HUDEP-2 (cell line): Measurements from ENCODE around the gene DCTD.
A peak's percentile ranks its signal among the peaks of the same experiment; 100 is the strongest.

Source experiments
- DNase-seq, 76 experiments: peaks; one replicate each; lab custom pipeline; 2025; ENCODE audit not compliant: unreplicated experiment in 76 of 76; lab: John Stamatoyannopoulos, UW

DCTD gene

GRCh38 chr4:182875453-182876405 is 41.5 kb downstream of the DCTD start:
- no peak for DNase-seq

- DNase-seq: no peak
These were observed 42.3 kb downstream of the DCTD start for GRCh38 chr4:182874797-182875345.

DNA sequence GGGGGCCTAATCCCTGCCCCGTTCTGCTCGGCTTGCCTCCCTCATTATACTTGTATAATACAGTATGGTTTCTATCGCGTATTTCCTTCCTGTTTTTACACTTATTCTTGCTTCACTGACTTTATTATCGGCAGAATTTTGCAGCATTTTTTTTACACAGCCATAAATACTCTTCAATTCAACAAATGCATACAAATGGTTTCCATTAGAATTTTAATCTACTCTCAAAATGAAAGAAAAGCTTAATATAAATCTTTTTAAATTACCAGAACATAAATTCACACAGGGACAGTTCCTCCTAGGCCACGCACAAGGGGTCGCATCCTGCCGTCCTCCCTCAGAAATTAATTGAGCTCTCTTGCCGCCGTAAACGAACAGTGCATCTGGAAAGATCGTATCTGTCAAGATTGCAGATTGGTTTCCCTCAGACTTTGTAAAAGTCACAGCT is 42.9 kb downstream of the DCTD start:
- no peak for DNase-seq

DNA sequence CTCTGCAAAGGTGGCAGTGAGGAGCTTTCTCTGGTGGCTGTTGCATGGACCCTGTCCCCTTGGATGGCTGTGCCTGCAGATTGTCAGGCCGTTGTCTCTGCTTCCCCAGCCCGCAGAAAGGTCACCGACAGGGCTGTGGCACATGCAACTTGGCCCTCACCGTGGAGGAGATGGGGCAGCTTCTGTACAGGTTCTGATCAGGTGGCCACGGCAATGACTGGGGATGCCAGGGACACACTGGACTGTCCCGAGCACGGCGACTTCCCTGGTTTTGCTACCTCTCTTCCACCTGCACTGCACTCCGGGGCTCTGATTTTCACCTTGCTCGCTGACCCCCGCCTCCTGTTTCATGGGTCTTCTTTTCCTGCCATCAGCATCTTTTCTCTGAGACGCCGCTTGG is 43.5 kb downstream of the DCTD start:
- no peak for DNase-seq

DNA sequence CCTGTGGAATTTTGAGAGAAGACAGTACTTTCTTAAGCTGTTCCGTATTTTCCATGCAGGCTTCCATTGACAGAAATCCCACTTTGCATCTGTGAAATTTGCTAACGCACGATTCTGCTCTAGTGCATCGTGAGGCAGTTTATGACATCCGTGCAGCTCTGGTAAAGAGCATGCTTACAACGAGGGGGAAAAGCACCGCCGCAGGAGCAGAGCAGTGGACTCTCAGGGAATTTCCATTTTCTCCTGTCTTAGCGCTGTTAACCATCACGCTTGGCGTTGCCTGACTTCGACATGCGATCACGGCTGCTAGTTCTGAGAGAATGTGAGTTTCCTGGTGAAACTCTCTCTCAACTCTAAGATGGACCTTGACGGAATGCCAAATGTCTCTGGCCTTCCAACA is 43.9 kb downstream of the DCTD start:
- DNase-seq: no peak

- no peak for DNase-seq
These were observed 44.3 kb downstream of the DCTD start for GRCh38 chr4:182872886-182873285.

- DNase-seq: no peak
These were observed 45.6 kb downstream of the DCTD start for GRCh38 chr4:182871616-182872015.

DNA sequence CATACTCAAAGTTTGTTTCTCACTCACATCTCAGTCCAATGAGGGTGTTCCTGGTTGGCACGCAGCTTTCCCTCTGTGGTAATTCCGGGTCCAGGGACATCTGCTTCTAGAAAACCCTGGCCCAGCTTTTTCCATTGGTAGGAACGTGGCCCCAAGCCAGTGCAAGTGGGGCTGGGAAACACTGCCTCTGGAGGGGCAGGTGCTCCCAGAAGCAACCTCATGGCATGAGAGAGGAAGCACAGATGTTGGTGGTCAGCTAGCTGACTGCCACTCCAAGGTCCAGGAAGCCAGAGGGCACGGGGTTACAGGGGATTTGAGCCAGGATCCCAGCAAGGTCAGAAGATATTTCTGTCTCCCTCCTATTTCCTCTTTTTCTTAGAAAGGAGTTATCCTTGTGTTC is 47.5 kb downstream of the DCTD start:
- no peak for DNase-seq

DNA sequence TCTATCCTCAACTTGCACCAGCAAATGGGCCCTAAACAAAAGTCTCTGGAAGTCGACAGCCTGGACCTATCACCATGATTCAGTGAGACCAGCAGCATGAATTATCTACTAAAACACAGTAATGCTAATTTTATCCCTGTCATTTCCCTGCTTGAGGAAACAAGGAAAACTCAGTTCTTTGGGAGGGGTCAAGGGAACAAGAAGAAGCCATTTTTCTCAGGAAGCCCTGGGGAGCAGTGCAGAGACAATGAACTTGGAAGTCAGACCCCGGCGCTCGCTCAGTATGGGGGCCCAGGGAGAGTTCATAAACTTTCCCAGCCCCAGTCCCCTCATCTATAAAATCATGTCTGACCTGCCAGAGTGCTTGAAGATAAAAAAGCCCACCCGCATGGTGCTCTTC is 50.4 kb downstream of the DCTD start:
- no peak for DNase-seq

DNA sequence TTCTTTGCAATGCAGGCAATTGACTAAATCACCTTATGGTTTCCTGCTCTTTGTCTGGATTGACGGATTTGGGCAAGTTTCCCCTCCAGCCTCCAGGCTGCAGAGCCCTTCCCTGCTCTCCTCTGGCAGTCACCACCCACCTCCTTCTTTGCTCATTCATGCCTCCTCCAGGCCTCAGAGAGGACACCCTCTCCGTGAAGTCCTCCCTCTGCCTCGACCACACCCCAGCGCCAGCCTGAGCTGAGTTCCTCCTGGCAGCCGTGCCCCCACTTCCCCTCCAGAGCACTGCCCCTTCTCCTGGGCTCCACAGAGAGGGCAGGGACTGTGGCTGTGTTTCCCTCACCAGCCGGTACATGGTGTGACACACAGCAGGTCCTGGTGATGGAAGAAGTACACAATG is 53.7 kb downstream of the DCTD start:
- DNase-seq: peak in 1 of 76 experiments; percentile 3

- no peak for DNase-seq
These were observed 54.3 kb downstream of the DCTD start for GRCh38 chr4:182862921-182863320.

GRCh38 chr4:182862141-182862875 is 54.9 kb downstream of the DCTD start:
- no peak for DNase-seq

GRCh38 chr4:182861346-182861745 is 55.8 kb downstream of the DCTD start:
- DNase-seq: no peak

GRCh38 chr4:182859730-182860129 is 57.5 kb downstream of the DCTD start:
- DNase-seq: no peak

- DNase-seq: no peak
These were observed 58.5 kb downstream of the DCTD start for GRCh38 chr4:182858711-182859110.

- DNase-seq: no peak
These were observed 60.3 kb downstream of the DCTD start for GRCh38 chr4:182856862-182857261.

DNA sequence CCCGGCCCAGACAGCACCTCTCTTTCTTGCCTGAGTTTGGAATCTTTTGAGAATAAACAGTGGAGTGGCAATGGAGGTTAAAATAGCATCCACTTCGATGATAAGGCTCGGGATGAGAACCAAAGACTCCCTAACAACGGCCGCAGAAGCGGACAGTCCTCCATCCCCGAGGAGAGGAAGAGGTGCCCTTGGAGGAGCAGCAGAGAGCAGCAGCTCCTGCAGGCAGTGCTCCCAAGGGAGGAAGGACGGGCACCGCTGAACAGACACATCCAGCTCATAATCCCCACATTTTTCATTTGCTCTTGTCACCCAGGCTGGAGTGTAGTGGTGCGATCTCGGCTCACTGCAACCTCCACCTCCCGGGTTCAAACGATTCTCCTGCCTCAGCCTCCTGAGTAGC is 61.3 kb downstream of the DCTD start:
- DNase-seq: no peak

- no peak for DNase-seq
These were observed 61.9 kb downstream of the DCTD start for GRCh38 chr4:182855312-182855711.

- DNase-seq: peak in 1 of 76 experiments; percentile 1
These were observed 62.7 kb downstream of the DCTD start for GRCh38 chr4:182854466-182854865.

- no peak for DNase-seq
These were observed 63.4 kb downstream of the DCTD start for GRCh38 chr4:182853731-182854330.

DNA sequence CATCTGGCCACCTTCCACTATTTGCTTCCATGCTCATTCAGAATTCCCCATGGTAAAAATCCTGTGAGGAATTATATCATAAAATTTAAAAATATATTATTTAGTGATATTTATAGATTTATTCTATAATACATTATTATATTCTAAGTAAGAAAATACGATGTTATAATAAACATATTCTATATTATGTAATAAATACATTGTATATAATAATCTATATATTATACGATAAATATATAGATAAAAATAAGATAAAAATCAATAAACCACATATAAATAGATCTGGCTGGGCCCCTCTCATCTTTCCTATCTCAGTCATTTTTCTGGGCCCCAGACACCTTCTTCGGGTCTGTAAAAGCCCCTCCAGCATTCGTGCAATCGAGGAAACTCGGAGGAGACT is 68.5 kb downstream of the DCTD start:
- DNase-seq: no peak
